ENCODE results near the gene PSG3. TPM values are rescaled to one million over a fixed set of nuclear protein-coding genes. Genes with fewer than 3 reads are reported as not detected.
"Not testable (repeated sequence)": the region's sequence is repeated elsewhere in the genome, so short reads cannot be mapped to it uniquely, and the experiment has no call there.

The PSG3 gene
- total RNA-seq, 1 experiment from 2014 or later = not detected

DNA sequence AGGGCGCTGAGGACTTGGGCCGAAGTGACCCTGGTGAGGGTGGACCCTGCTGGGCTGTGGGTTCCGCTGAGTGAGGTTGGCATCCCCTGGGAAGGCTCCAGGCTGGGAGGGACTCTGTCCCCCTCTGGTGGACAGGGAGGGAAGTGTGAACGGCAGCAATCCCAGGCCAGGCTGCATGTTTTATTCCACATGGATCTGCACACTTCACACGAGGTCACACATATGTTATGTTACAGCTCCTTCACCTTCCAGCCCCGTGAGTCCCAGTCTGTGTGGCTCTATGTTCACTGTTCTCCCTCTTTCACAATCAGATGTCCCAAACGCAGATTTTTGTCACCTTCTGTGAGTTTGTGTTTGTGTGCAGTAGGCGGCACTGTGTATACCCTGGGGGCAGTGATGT is 27.0 kb upstream of the PSG3 start:
- H3K4ac ChIP-seq (ENCODE audit: low read depth, low read length); H3K4me1 ChIP-seq (ENCODE audit: insufficient read depth, low read length); H3K4me2 ChIP-seq (ENCODE audit: insufficient read depth, insufficient read length, low read length); H3K27me3 ChIP-seq (ENCODE audit: insufficient read depth, low read length); H4K8ac ChIP-seq (replicated peaks; ENCODE audit: insufficient read length, low read depth, low read length); H3K18ac ChIP-seq (ENCODE audit: insufficient read length, low read depth, low read length); H3K27ac ChIP-seq (ENCODE audit: insufficient read length, low read depth, low read length); H2BK15ac ChIP-seq (ENCODE audit: low read depth, low read length); DNase-seq; H3K23me2 ChIP-seq (ENCODE audit: insufficient read length, low read depth, low read length, poor library complexity, severe bottlenecking); H3K79me2 ChIP-seq (ENCODE audit: insufficient read depth, low read length); H3T11ph ChIP-seq (ENCODE audit: low read length); H3K27ac Mint-ChIP-seq; H2AFZ ChIP-seq (ENCODE audit: low read length); H3K4me3 Mint-ChIP-seq; H2BK5ac ChIP-seq (ENCODE audit: insufficient read length, low read length); H4K20me1 ChIP-seq (ENCODE audit: control insufficient read depth, insufficient read depth, insufficient read length); H3K14ac ChIP-seq (ENCODE audit: insufficient read depth, low read length); H2BK120ac ChIP-seq (ENCODE audit: low read depth, low read length, poor library complexity, severe bottlenecking); H2BK12ac ChIP-seq (ENCODE audit: insufficient read length, low read depth, low read length); H3K23ac ChIP-seq (ENCODE audit: insufficient read length, low read depth, low read length); H3K27me3 Mint-ChIP-seq (ENCODE audit: low read depth); H3K9ac ChIP-seq (ENCODE audit: extremely low read depth, insufficient read length, low read length); H4K91ac ChIP-seq (ENCODE audit: insufficient read length, low read depth, low read length); H4K5ac ChIP-seq (ENCODE audit: insufficient read length, low read depth, low read length); H3K56ac ChIP-seq (ENCODE audit: insufficient read length, low read depth, low read length); H3K79me1 ChIP-seq (ENCODE audit: insufficient read depth, low read depth, low read length, poor library complexity, severe bottlenecking); H2AK5ac ChIP-seq (ENCODE audit: insufficient read length, low read length); H2BK20ac ChIP-seq (ENCODE audit: low read depth, low read length, poor library complexity, severe bottlenecking); H3K4me1 Mint-ChIP-seq: not testable (repeated sequence)
- peaks cover 82% of the 10 kb centered on the region in 2 experiments for H3K9me3 Mint-ChIP-seq
- WGBS (ENCODE audit: extremely low coverage, insufficient read length, low lambda C conversion rate) = no CpG with 5 or more reads among the region's 8 CpGs
- peaks cover 10 to 21% (median 17%) of the 10 kb centered on the region in 3 experiments for H3K36me3 Mint-ChIP-seq (ENCODE audit: insufficient read depth in 1 of 3, low read depth in 3 of 3)
- H3K9me3 ChIP-seq (ENCODE audit: control insufficient read depth, low read depth, low read length) = peaks cover 12% of the 10 kb centered on the region
- TF ChIP-seq, protein P1, sequence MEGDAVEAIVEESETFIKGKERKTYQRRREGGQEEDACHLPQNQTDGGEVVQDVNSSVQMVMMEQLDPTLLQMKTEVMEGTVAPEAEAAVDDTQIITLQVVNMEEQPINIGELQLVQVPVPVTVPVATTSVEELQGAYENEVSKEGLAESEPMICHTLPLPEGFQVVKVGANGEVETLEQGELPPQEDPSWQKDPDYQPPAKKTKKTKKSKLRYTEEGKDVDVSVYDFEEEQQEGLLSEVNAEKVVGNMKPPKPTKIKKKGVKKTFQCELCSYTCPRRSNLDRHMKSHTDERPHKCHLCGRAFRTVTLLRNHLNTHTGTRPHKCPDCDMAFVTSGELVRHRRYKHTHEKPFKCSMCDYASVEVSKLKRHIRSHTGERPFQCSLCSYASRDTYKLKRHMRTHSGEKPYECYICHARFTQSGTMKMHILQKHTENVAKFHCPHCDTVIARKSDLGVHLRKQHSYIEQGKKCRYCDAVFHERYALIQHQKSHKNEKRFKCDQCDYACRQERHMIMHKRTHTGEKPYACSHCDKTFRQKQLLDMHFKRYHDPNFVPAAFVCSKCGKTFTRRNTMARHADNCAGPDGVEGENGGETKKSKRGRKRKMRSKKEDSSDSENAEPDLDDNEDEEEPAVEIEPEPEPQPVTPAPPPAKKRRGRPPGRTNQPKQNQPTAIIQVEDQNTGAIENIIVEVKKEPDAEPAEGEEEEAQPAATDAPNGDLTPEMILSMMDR (conservative IDR thresholded peaks at IDR 0.05) = peak; percentile 23; the same call in 1 of the 3 replicates

DNA sequence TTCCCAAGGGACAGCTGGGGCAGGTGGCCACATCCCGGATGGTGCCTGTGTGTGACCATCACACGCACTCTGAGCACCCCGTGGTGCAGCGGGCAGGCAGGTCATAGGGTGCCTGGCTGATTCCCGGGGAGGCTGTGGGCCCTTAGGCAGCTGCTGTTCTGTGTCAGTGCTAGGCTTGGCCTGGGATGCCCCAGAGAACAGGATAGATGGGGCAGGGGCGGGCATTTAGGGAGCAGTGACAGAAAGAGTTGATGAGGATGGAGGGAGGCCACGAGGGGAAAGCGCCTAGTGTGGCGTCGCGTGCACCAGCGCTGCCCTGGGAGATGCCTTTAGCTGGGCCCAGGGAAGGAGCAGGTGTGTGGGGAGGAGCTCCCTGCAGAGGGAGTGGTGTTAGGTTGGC is 26.6 kb upstream of the PSG3 start:
- not testable (repeated sequence) for H3K4me2 ChIP-seq (ENCODE audit: insufficient read depth, insufficient read length, low read length); H3K27me3 ChIP-seq (ENCODE audit: insufficient read depth, low read length); H4K20me1 ChIP-seq (ENCODE audit: control insufficient read depth, insufficient read depth, insufficient read length); H3K79me2 ChIP-seq (ENCODE audit: insufficient read depth, low read length); H3T11ph ChIP-seq (ENCODE audit: low read length); H4K91ac ChIP-seq (ENCODE audit: insufficient read length, low read depth, low read length); H3K4me3 Mint-ChIP-seq; H4K5ac ChIP-seq (ENCODE audit: insufficient read length, low read depth, low read length); H3K23ac ChIP-seq (ENCODE audit: insufficient read length, low read depth, low read length); H2AK5ac ChIP-seq (ENCODE audit: insufficient read length, low read length); H3K27ac Mint-ChIP-seq; H3K14ac ChIP-seq (ENCODE audit: insufficient read depth, low read length); H2BK12ac ChIP-seq (ENCODE audit: insufficient read length, low read depth, low read length); H2BK15ac ChIP-seq (ENCODE audit: low read depth, low read length); H4K8ac ChIP-seq (replicated peaks; ENCODE audit: insufficient read length, low read depth, low read length); H3K18ac ChIP-seq (ENCODE audit: insufficient read length, low read depth, low read length); H2BK120ac ChIP-seq (ENCODE audit: low read depth, low read length, poor library complexity, severe bottlenecking); DNase-seq; H3K4me1 ChIP-seq (ENCODE audit: insufficient read depth, low read length); H2BK20ac ChIP-seq (ENCODE audit: low read depth, low read length, poor library complexity, severe bottlenecking); H3K4me1 Mint-ChIP-seq; H3K4ac ChIP-seq (ENCODE audit: low read depth, low read length); H3K27ac ChIP-seq (ENCODE audit: insufficient read length, low read depth, low read length); H3K9ac ChIP-seq (ENCODE audit: extremely low read depth, insufficient read length, low read length); H2BK5ac ChIP-seq (ENCODE audit: insufficient read length, low read length); H3K79me1 ChIP-seq (ENCODE audit: insufficient read depth, low read depth, low read length, poor library complexity, severe bottlenecking); H3K23me2 ChIP-seq (ENCODE audit: insufficient read length, low read depth, low read length, poor library complexity, severe bottlenecking); H3K56ac ChIP-seq (ENCODE audit: insufficient read length, low read depth, low read length); H3K27me3 Mint-ChIP-seq (ENCODE audit: low read depth); H2AFZ ChIP-seq (ENCODE audit: low read length)
- no CpG with 5 or more reads among the region's 12 CpGs for WGBS (ENCODE audit: extremely low coverage, insufficient read length, low lambda C conversion rate)
- H3K9me3 ChIP-seq (ENCODE audit: control insufficient read depth, low read depth, low read length) = peaks cover 12% of the 10 kb centered on the region
- peaks cover 10 to 21% (median 17%) of the 10 kb centered on the region in 3 experiments for H3K36me3 Mint-ChIP-seq (ENCODE audit: insufficient read depth in 1 of 3, low read depth in 3 of 3)
- H3K9me3 Mint-ChIP-seq = peaks cover 79 to 81% of the 10 kb centered on the region in 2 experiments

Data from H9 (cell line).